OCI-LY7 (cell line): ENCODE measurements around the gene COL28A1. TPM values are rescaled to one million over a fixed set of nuclear protein-coding genes. Genes with fewer than 3 reads are reported as not detected.

ENCODE experiments used
- BruUV-seq: library from RNA; stranded (reverse); fragments of 400-500 nt; replicated peaks from 2 replicates; lab custom pipeline; 2021; lab: Mats Ljungman, UMichigan
- CTCF ChIA-PET: fragments of 300-600 bp; sonication (Branson Sonifier 250); formaldehyde crosslinking; loops from one replicate; lab custom pipeline; 2022; ENCODE audit warnings: antibody characterized with exemption; ENCODE audit not compliant: unreplicated experiment; lab: Charles Lee
- POLR2A ChIA-PET: fragments of 300-600 bp; sonication (Branson Sonifier 250); formaldehyde crosslinking; loops from one replicate; lab custom pipeline; 2022; ENCODE audit warnings: antibody characterized with exemption; lab: Charles Lee
- DNase-seq: peaks from one replicate; pipeline ENCODE4 v3.0.0-alpha.2; 2015; ENCODE audit warnings: low spot score
- H2AFZ ChIP-seq: fragments of 200-600 bp; sonication (generic), shearing (Covaris generic); 2 replicates; pipeline ENCODE4 v1.6.1; 2014; ENCODE audit warnings: mild to moderate bottlenecking, antibody characterized with exemption, low read length, moderate library complexity
- H3K27ac ChIP-seq: fragments of 200-600 bp; sonication (generic); 2 replicates; pipeline ENCODE4 v1.5.1; 2014; ENCODE audit warnings: mixed run types, low read depth, mild to moderate bottlenecking, moderate library complexity, low read length, inconsistent platforms; ENCODE audit not compliant: poor library complexity, severe bottlenecking
- H3K36me3 ChIP-seq: fragments of 200-600 bp; sonication (generic); 2 replicates; pipeline ENCODE4 v1.6.1; 2014; ENCODE audit warnings: mild to moderate bottlenecking, antibody characterized with exemption, low read length, moderate library complexity, mixed read lengths; ENCODE audit not compliant: insufficient read depth
- H3K4me1 ChIP-seq: fragments of 200-600 bp; sonication (generic); 2 replicates; pipeline ENCODE4 v1.5.1; 2014; ENCODE audit warnings: mild to moderate bottlenecking, low read length; ENCODE audit not compliant: insufficient read depth, poor library complexity, severe bottlenecking
- H3K4me2 ChIP-seq: fragments of 200-600 bp; sonication (generic); 2 replicates; pipeline ENCODE4 v1.6.1; 2014; ENCODE audit warnings: mild to moderate bottlenecking, low read length
- H3K4me3 ChIP-seq: fragments of 200-600 bp; sonication (generic); 2 replicates; pipeline ENCODE4 v1.5.1; 2014; ENCODE audit warnings: mild to moderate bottlenecking, low read depth, low read length; ENCODE audit not compliant: poor library complexity, severe bottlenecking
- H3K79me2 ChIP-seq: fragments of 200-600 bp; sonication (generic); 2 replicates; pipeline ENCODE4 v1.6.1; 2016; ENCODE audit warnings: low read depth, mild to moderate bottlenecking, low read length, moderate library complexity, mixed read lengths; ENCODE audit not compliant: insufficient read depth
- H3K9me2 ChIP-seq: fragments of 200-600 bp; sonication (generic); 2 replicates; pipeline ENCODE4 v1.6.1; 2016; ENCODE audit warnings: mild to moderate bottlenecking, low read length, mixed read lengths; ENCODE audit not compliant: insufficient read depth
- H3K9me3 ChIP-seq: fragments of 200-600 bp; sonication (generic); 2 replicates; pipeline ENCODE4 v1.6.1; 2014; ENCODE audit warnings: mild to moderate bottlenecking, mixed run types, low read length, mixed read lengths
- H4K20me1 ChIP-seq: fragments of 200-600 bp; sonication (generic); 2 replicates; pipeline ENCODE4 v1.6.1; 2014; ENCODE audit warnings: mild to moderate bottlenecking, antibody characterized with exemption, low read length, moderate library complexity, mixed read lengths; ENCODE audit not compliant: insufficient read depth
- EZH2phosphoT487 ChIP-seq: fragments of 200-600 bp; sonication (generic); IDR thresholded peaks from 2 replicates; pipeline ENCODE4 v1.6.1; 2018; ENCODE audit warnings: low read depth, borderline replicate concordance, mild to moderate bottlenecking, mixed run types, antibody characterized with exemption, low read length, moderate library complexity, mixed read lengths
- intact Hi-C: fragments of 100-400 bp; cut with micrococcal nuclease; formaldehyde crosslinking; loops from one replicate; pipeline ENCODE4 v1.10.0; 2022; ENCODE audit not compliant: unreplicated experiment
- total RNA-seq, 2 experiments: library from RNA; depleted of rRNA in 1 of 2; stranded (reverse); fragments of >200 nt in 1 of 2; shearing (Covaris generic) in 1 of 2; gene quantifications; 2 replicates each; pipeline ENCODE4 v1.2.3, GENCODE V29; 2014 to 2022
- TF ChIP-seq, protein P1 (sequence below): fragments of 200-600 bp; sonication (generic); conservative IDR thresholded peaks from 2 replicates; pipeline ENCODE4 v1.5.1; 2014; ENCODE audit warnings: mild to moderate bottlenecking, antibody characterized with exemption, low read length, moderate library complexity, mixed read lengths

The COL28A1 gene
- total RNA-seq, 2 experiments from 2014 or later = not detected

DNA sequence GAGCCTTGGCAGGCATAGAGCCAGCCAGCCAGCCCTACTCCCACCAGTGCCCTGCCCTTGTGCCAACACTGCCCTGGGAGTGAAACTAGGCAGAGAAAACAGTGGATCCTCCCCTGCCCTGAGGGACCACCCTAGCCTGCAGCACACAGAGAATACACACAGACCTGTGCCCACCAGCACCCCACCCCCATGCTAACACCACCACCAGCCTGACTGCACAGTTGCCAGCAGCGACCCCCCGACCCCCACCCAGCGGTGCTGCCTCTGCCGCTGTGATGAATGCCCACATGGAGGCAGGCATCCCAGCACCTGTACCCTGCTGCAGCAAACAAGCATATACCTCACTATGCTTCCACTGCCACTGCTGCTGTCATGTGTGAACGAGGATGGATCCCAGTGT, 21.6 kb upstream of the COL28A1 start:
- no peaks in the 10 kb centered on the region for H3K36me3 ChIP-seq
- H3K4me1 ChIP-seq = no peaks in the 10 kb centered on the region
- no peak overlapping the region for H3K4me2 ChIP-seq
- H3K9me3 ChIP-seq = no peaks in the 10 kb centered on the region
- POLR2A ChIA-PET = no interaction called here
- H2AFZ ChIP-seq = no peak overlapping the region
- H3K4me3 ChIP-seq = no peak overlapping the region
- CTCF ChIA-PET = no interaction called here
- H4K20me1 ChIP-seq = no peaks in the 10 kb centered on the region
- BruUV-seq = no TSS peak
- no peaks in the 10 kb centered on the region for H3K79me2 ChIP-seq
- no peaks in the 10 kb centered on the region for H3K9me2 ChIP-seq
- no peak overlapping the region for H3K27ac ChIP-seq
- no peak for TF ChIP-seq EZH2phosphoT487
- TF ChIP-seq, protein P1, sequence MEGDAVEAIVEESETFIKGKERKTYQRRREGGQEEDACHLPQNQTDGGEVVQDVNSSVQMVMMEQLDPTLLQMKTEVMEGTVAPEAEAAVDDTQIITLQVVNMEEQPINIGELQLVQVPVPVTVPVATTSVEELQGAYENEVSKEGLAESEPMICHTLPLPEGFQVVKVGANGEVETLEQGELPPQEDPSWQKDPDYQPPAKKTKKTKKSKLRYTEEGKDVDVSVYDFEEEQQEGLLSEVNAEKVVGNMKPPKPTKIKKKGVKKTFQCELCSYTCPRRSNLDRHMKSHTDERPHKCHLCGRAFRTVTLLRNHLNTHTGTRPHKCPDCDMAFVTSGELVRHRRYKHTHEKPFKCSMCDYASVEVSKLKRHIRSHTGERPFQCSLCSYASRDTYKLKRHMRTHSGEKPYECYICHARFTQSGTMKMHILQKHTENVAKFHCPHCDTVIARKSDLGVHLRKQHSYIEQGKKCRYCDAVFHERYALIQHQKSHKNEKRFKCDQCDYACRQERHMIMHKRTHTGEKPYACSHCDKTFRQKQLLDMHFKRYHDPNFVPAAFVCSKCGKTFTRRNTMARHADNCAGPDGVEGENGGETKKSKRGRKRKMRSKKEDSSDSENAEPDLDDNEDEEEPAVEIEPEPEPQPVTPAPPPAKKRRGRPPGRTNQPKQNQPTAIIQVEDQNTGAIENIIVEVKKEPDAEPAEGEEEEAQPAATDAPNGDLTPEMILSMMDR = no peak
- intact Hi-C loops = no loop called here
- no peak for DNase-seq

DNA sequence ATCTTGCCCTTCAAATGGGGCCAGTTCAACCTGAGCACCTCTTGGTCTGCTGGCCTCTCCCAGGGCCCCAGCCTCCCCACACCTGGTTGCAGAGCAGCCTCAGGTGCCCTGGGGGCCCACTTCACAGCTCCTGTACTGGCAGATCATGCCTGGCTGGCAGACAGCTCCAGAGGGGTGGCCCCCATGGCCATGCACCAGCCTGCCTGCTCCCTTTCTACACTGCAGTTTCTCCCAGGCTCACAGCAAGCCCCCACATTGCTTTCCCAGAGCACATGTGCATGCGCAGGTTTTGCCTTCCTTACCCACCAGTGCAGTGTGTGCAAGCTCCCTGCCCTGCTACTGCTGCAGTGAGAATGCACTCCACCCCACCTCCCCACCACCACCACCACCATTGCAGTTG, 21.2 kb upstream of the COL28A1 start:
- intact Hi-C loops = no loop called here
- BruUV-seq = no TSS peak
- TF ChIP-seq, protein P1 = no peak
- no peak for TF ChIP-seq EZH2phosphoT487
- H4K20me1 ChIP-seq = no peaks in the 10 kb centered on the region
- no peak overlapping the region for H3K4me2 ChIP-seq
- no peaks in the 10 kb centered on the region for H3K9me3 ChIP-seq
- H3K27ac ChIP-seq = no peak overlapping the region
- POLR2A ChIA-PET = no interaction called here
- H3K4me1 ChIP-seq = no peaks in the 10 kb centered on the region
- no peak for DNase-seq
- H2AFZ ChIP-seq = no peak overlapping the region
- no peaks in the 10 kb centered on the region for H3K9me2 ChIP-seq
- H3K36me3 ChIP-seq = no peaks in the 10 kb centered on the region
- H3K4me3 ChIP-seq = no peak overlapping the region
- CTCF ChIA-PET = no interaction called here
- no peaks in the 10 kb centered on the region for H3K79me2 ChIP-seq

DNA sequence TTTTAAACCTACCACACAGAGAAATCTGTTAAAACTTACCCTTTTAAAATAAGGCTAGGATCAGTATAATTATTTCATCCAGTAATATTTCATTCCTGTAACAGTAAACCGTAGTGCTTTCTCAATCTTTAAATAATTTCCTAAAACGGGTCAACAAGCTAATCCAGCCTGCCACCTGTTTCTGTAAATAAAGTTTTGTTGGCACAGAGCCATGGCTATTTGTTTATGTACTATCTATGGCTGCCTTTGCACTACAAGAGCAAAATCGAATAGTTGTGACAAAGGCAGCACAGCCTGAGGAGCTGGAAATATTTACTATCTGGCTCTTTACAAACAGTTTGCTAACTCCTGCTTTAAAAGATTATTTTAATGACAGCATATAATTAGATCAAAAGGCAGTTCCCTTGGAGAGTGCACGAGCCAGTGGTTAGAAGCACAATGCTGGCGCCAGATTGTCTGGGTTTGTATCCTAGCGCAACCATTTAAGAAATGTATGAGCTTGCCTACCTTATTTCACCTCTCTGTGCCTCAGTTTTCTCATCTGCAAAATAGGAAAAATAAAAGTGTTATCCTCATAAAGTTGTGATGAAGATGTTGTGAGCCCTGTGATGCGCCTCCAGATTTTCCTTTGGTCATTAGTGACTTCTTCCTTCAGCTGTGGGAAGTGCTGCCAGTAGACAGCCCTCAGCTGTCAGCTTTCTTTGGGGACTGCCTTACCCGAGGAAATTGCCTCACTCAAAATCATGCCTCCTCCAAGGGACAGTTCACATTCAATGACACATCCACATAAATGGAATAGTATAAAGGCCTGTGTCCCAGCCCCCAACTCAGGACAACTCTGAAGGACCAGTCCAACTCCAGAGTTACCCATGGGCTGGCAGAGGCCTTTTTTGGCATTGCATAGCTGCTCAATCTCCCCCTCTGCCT, 19.2 kb upstream of the COL28A1 start:
- CTCF ChIA-PET = no interaction called here
- H3K4me3 ChIP-seq = no peak overlapping the region

More for the DNA sequence above, 19.2 kb upstream of the COL28A1 start:
- H4K20me1 ChIP-seq = no peaks in the 10 kb centered on the region
- H3K79me2 ChIP-seq = no peaks in the 10 kb centered on the region
- no TSS peak for BruUV-seq
- TF ChIP-seq, protein P1 = no peak
- no peak for TF ChIP-seq EZH2phosphoT487
- H3K36me3 ChIP-seq = no peaks in the 10 kb centered on the region
- no peak overlapping the region for H3K4me2 ChIP-seq
- no peaks in the 10 kb centered on the region for H3K4me1 ChIP-seq
- no peak overlapping the region for H2AFZ ChIP-seq
- POLR2A ChIA-PET = interaction anchor here (0.6 to 1.7 kb wide), 3 partner anchors 10 to 1379 kb away, joined by 3 to 6 read pairs (median 5); partner anchors contain the start of gene MIOS
- DNase-seq = no peak
- no peak overlapping the region for H3K27ac ChIP-seq
- H3K9me2 ChIP-seq = no peaks in the 10 kb centered on the region
- H3K9me3 ChIP-seq = no peaks in the 10 kb centered on the region
- intact Hi-C loops = no loop called here
